IMR-90 (cell line): ENCODE measurements around the gene HORMAD2. TPM values are rescaled to one million over a fixed set of nuclear protein-coding genes. Genes with fewer than 3 reads are reported as not detected.

Experiments used
- ATAC-seq: fragments of 200-7000 bp; cut with Tn5 transposase; 2 replicates; pipeline ENCODE4 v1.9.1; 2020; ENCODE audit warnings: low read depth, mild to moderate bottlenecking, moderate library complexity
- BruUV-seq: library from RNA; stranded (reverse); fragments of 400-500 nt; replicated peaks from 2 replicates; lab custom pipeline; 2021; lab: Mats Ljungman, UMichigan
- CTCF ChIA-PET: fragments of 300-600 bp; formaldehyde crosslinking; extraction: SDS; loops from one replicate; lab custom pipeline; 2021; ENCODE audit warnings: antibody characterized with exemption; lab: Yijun Ruan, JAX
- POLR2A ChIA-PET: fragments of 300-600 bp; sonication (Branson Sonifier 250); formaldehyde crosslinking; loops from one replicate; lab custom pipeline; 2022; ENCODE audit warnings: antibody characterized with exemption; ENCODE audit not compliant: unreplicated experiment; lab: Charles Lee
- DNase-seq: peaks from one replicate; pipeline ENCODE4 v3.0.0; 2013
- H2AFZ ChIP-seq: replicated peaks from 2 replicates; pipeline ENCODE3; 2013; ENCODE audit warnings: low read length, mild to moderate bottlenecking; ENCODE audit not compliant: poor library complexity
- H2AK5ac ChIP-seq: 2 replicates; pipeline ENCODE4 v1.6.1; 2013; ENCODE audit warnings: low read depth, low read length, inconsistent platforms
- H2AK9ac ChIP-seq: replicated peaks from 2 replicates; pipeline ENCODE3; 2013; ENCODE audit warnings: mild to moderate bottlenecking, low read depth, low read length, moderate library complexity; ENCODE audit not compliant: poor library complexity
- H2BK120ac ChIP-seq: 2 replicates; pipeline ENCODE4 v1.6.1; 2013; ENCODE audit warnings: low read depth, low read length, inconsistent platforms
- H2BK15ac ChIP-seq: 3 replicates; pipeline ENCODE4 v1.6.1; 2013; ENCODE audit warnings: low read depth, low read length, inconsistent platforms
- H2BK20ac ChIP-seq: 2 replicates; pipeline ENCODE4 v1.6.1; 2013; ENCODE audit warnings: low read depth, mild to moderate bottlenecking, inconsistent platforms, low read length, moderate library complexity
- H2BK5ac ChIP-seq: 2 replicates; pipeline ENCODE4 v1.6.1; 2013; ENCODE audit warnings: mild to moderate bottlenecking, low read depth, low read length, inconsistent platforms; ENCODE audit not compliant: poor library complexity, severe bottlenecking
- H3K14ac ChIP-seq: replicated peaks from 2 replicates; pipeline ENCODE4 v1.6.1; 2013; ENCODE audit warnings: low read depth, low read length, inconsistent platforms
- H3K18ac ChIP-seq: 2 replicates; pipeline ENCODE4 v1.6.1; 2013; ENCODE audit warnings: low read depth, low read length, control low read depth
- H3K23ac ChIP-seq: 2 replicates; pipeline ENCODE4 v1.6.1; 2013; ENCODE audit warnings: low read depth, low read length, inconsistent platforms
- H3K27ac ChIP-seq: 2 replicates; pipeline ENCODE4 v1.5.1; 2013; ENCODE audit warnings: mild to moderate bottlenecking, control low read depth, low read length; ENCODE audit not compliant: insufficient read depth
- H3K27me3 ChIP-seq: 2 replicates; pipeline ENCODE4 v1.6.1; 2013; ENCODE audit warnings: low read length; ENCODE audit not compliant: control insufficient read depth, insufficient read depth
- H3K36me3 ChIP-seq: 2 replicates; pipeline ENCODE4 v1.6.1; 2013; ENCODE audit warnings: low read length, mixed read lengths; ENCODE audit not compliant: control insufficient read depth, insufficient read depth
- H3K4ac ChIP-seq: 2 replicates; pipeline ENCODE4 v1.6.1; 2013; ENCODE audit warnings: low read depth, low read length, inconsistent platforms
- H3K4me1 ChIP-seq: 2 replicates; pipeline ENCODE4 v1.6.1; 2013; ENCODE audit warnings: low read length, mixed read lengths; ENCODE audit not compliant: control insufficient read depth, insufficient read depth
- H3K4me2 ChIP-seq: 2 replicates; pipeline ENCODE4 v1.6.1; 2013; ENCODE audit warnings: low read depth, mild to moderate bottlenecking, control low read depth, low read length, moderate library complexity
- H3K4me3 ChIP-seq: 2 replicates; pipeline ENCODE4 v1.5.1; 2013; ENCODE audit warnings: low read depth, mild to moderate bottlenecking, control low read depth, low read length, moderate library complexity; ENCODE audit not compliant: insufficient read depth
- H3K56ac ChIP-seq: 2 replicates; pipeline ENCODE4 v1.6.1; 2013; ENCODE audit warnings: low read length, inconsistent platforms; ENCODE audit not compliant: insufficient read depth; ENCODE audit errors: extremely low read depth
- H3K79me1 ChIP-seq, 2 experiments: 2 replicates each; pipeline ENCODE4 v1.6.1; 2013; ENCODE audit warnings: low read length in 2 of 2, inconsistent platforms in 1 of 2, low read depth in 1 of 2
- H3K9ac ChIP-seq: 2 replicates; pipeline ENCODE4 v1.6.1; 2013; ENCODE audit warnings: low read depth, low read length, control low read depth
- H3K9me1 ChIP-seq: 2 replicates; pipeline ENCODE4 v1.6.1; 2013; ENCODE audit warnings: low read length, inconsistent platforms; ENCODE audit not compliant: insufficient read depth
- H3K9me3 ChIP-seq: 2 replicates; pipeline ENCODE4 v1.6.1; 2013; ENCODE audit warnings: low read length; ENCODE audit not compliant: control insufficient read depth, insufficient read depth
- H4K20me1 ChIP-seq: 2 replicates; pipeline ENCODE4 v1.6.1; 2013; ENCODE audit warnings: low read length, inconsistent platforms; ENCODE audit not compliant: insufficient read depth
- H4K5ac ChIP-seq: 2 replicates; pipeline ENCODE4 v1.6.1; 2013; ENCODE audit warnings: mild to moderate bottlenecking, low read depth, low read length, control low read depth
- H4K8ac ChIP-seq, 2 experiments: 2 replicates each; pipeline ENCODE4 v1.6.1; 2013; ENCODE audit warnings: low read depth in 2 of 2, low read length in 2 of 2, control low read depth in 1 of 2, inconsistent platforms in 1 of 2
- H4K91ac ChIP-seq: 2 replicates; pipeline ENCODE4 v1.6.1; 2013; ENCODE audit warnings: low read depth, low read length, inconsistent platforms; ENCODE audit not compliant: insufficient read depth
- MAFK ChIP-seq: IDR thresholded peaks from 2 replicates; pipeline ENCODE4 v1.6.1; 2012; ENCODE audit warnings: low read depth, low read length, improper control_type of control experiment
- RAD21 ChIP-seq: IDR thresholded peaks from 2 replicates; pipeline ENCODE4 v1.6.1; 2012; ENCODE audit warnings: low read length, improper control_type of control experiment
- WGBS, 2 experiments: methylation state at CpG; one replicate each; pipeline versions ENCODE4 v1.1.5 to v1.1.7; 2013; ENCODE audit warnings: missing lambda C conversion rate in 2 of 2; ENCODE audit not compliant: insufficient read length in 1 of 2; ENCODE audit errors: extremely low coverage in 2 of 2; 5-methylcytosine and 5-hydroxymethylcytosine counted together
- dilution Hi-C: fragments of 300-500 bp; cut with HindIII; formaldehyde crosslinking; loops from one replicate; pipeline ENCODE4 v1.14.3; 2018; ENCODE audit warnings: low sequenced_read_pairs; ENCODE audit not compliant: unreplicated experiment
- in situ Hi-C: fragments of 300-500 bp; cut with MboI; formaldehyde crosslinking; loops from 3 replicates; pipeline ENCODE4 v1.14.3; 2019; ENCODE audit warnings: low sequenced_read_pairs, inconsistent platforms, mixed read lengths
- intact Hi-C: fragments of 100-400 bp; cut with micrococcal nuclease; formaldehyde crosslinking; loops from 2 replicates; pipeline ENCODE4 v1.10.0; 2022
- polyA plus RNA-seq, 3 experiments: library from polyadenylated mRNA; depleted of rRNA; stranded (reverse); fragments of >200 nt; gene quantifications; 2 replicates each; pipeline ENCODE4 v1.2.3, GENCODE V29; 2012; ENCODE audit warnings: low replicate concordance in 1 of 3
- total RNA-seq: library from RNA; depleted of rRNA; stranded (reverse); fragments of >200 nt; gene quantifications from 2 replicates; pipeline ENCODE4 v1.2.3, GENCODE V29; 2012
- TF ChIP-seq, protein P1 (sequence below): conservative IDR thresholded peaks from 2 replicates; pipeline ENCODE4 v1.5.1; 2012; ENCODE audit warnings: mild to moderate bottlenecking, low read depth, low read length, improper control_type of control experiment

The HORMAD2 gene
- total and polyA plus RNA-seq, 2 of the 4 experiments (the other 2 are of a cell fraction): not detected

DNA sequence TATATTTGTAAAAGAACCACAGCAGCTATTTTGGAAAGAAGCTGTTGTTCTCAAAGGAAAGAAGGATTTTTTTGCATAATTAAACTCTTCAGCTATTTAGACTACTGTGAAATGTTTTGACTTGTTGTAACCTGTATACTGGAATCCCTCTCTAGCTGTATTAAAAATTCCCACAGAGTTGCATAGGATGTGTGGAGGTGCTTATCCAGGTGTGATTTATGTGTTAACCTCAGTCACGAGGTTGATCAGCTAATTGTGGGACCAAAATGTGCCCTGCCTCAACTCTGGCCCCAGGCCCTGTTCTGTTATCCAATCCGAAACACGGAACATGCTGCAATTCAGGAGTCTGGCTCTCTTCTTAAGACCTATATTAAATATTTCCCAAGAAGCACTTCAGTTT, 96.2 kb downstream of the HORMAD2 start:
- Histone ChIP-seq H3K27ac (no peak overlapping the region), H3K18ac (no peak overlapping the region), H4K20me1 (no peaks in the 10 kb centered on the region), H3K4me2 (no peak overlapping the region), H2AFZ (no peak overlapping the region), H2AK9ac (no peak overlapping the region), H3K27me3 (no peaks in the 10 kb centered on the region), H2BK15ac (0 out of 3 replicates have a peak overlapping the region, but pooled peaks have one; percentile 54), H3K4me3 (no peak overlapping the region), H3K56ac (no peak overlapping the region), H3K36me3 (no peaks in the 10 kb centered on the region), H4K5ac (0 out of 2 replicates have a peak overlapping the region, but pooled peaks have one; percentile 34), H3K9me1 (no peaks in the 10 kb centered on the region), H3K4ac (peak overlapping the region; percentile 25; the same call in 1 of the 2 replicates), H3K23ac (no peak overlapping the region), H3K4me1 (peaks cover 5% of the 10 kb centered on the region; the same call in 1 of the 2 replicates), H4K8ac (peak overlapping the region in 1 of 2 experiments; percentile 15; a peak in 1 of 4 replicates), H4K91ac (no peak overlapping the region; the same call in 1 of the 2 replicates), H3K9ac (no peak overlapping the region), H3K9me3 (no peaks in the 10 kb centered on the region), H3K79me1 (no peaks in the 10 kb centered on the region), H2BK20ac (0 out of 2 replicates have a peak overlapping the region, but pooled peaks have one; percentile 14), H2BK5ac (no peak overlapping the region), H3K14ac (0 out of 2 replicates have a peak overlapping the region, but pooled peaks have one; percentile 25), H2BK120ac (peak overlapping the region; percentile 19; the same call in 1 of the 2 replicates), H2AK5ac (peak overlapping the region; percentile 53; the same call in 1 of the 2 replicates)
- in situ Hi-C loops: loop anchor here (10.0 kb wide), 1 partner anchor 62 kb away; no protein-coding TSS in a partner anchor
- POLR2A ChIA-PET: no interaction called here
- CTCF ChIA-PET: no interaction called here
- no peak for ATAC-seq
- BruUV-seq: no TSS peak
- DNase-seq: no peak
- dilution Hi-C loops: no loop called here
- intact Hi-C loops: loop anchor here (5.0 kb wide), 1 partner anchor 39 kb away; no protein-coding TSS in a partner anchor
- TF ChIP-seq MAFK (no peak), RAD21 (no peak)
- TF ChIP-seq, protein P1, sequence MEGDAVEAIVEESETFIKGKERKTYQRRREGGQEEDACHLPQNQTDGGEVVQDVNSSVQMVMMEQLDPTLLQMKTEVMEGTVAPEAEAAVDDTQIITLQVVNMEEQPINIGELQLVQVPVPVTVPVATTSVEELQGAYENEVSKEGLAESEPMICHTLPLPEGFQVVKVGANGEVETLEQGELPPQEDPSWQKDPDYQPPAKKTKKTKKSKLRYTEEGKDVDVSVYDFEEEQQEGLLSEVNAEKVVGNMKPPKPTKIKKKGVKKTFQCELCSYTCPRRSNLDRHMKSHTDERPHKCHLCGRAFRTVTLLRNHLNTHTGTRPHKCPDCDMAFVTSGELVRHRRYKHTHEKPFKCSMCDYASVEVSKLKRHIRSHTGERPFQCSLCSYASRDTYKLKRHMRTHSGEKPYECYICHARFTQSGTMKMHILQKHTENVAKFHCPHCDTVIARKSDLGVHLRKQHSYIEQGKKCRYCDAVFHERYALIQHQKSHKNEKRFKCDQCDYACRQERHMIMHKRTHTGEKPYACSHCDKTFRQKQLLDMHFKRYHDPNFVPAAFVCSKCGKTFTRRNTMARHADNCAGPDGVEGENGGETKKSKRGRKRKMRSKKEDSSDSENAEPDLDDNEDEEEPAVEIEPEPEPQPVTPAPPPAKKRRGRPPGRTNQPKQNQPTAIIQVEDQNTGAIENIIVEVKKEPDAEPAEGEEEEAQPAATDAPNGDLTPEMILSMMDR: no peak
- WGBS, 2 experiments: 100% methylated on average over 1 of the region's 3 CpGs; no CpG with 5 or more reads in 1 of the 2 experiments
